ENCODE measurements around the gene ADK.

ADK gene

GRCh38 chr10:74394416-74394969, 243.5 kb downstream of the ADK start:
- H3K4me1 ChIP-seq (ENCODE audit: control insufficient read depth in 1 of 2, insufficient read depth in 2 of 2, low read length in 2 of 2): no peaks in the 10 kb centered on the region
- peaks cover 0 to 7% of the 10 kb centered on the region in 2 donors for H3K36me3 ChIP-seq (ENCODE audit: control insufficient read depth in 1 of 2, insufficient read depth in 2 of 2, low read length in 2 of 2)
- H3K27me3 ChIP-seq (ENCODE audit: low read depth, low read length): no peaks in the 10 kb centered on the region
- H3K27ac ChIP-seq (ENCODE audit: low read length): no peak overlapping the region
- H3K9me3 ChIP-seq (ENCODE audit: control insufficient read depth in 1 of 2, low read length in 2 of 2): no peaks in the 10 kb centered on the region
- H3K4me3 ChIP-seq (ENCODE audit: low read depth in 1 of 2, low read length in 2 of 2): no peak overlapping the region

DNA sequence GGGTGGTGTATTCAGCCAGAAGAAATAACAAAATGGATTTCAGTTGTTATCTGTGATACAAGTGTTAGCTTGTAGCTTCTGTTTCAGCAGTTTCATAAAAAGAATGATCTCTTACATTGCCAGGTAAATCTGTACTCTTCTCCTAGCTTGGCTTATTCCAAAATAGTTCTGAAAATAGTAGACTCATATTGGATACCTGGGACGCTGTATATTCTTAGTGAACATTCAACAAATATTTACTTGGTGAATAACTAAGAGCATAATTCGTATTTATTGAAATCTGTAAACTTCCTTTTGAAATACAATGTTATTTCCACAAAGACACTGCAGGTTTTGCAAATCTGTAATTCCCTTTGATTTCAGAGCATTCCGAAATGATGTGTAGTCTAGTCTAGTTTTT, 249.2 kb downstream of the ADK start:
- Histone ChIP-seq H3K27me3 (ENCODE audit: low read depth, low read length) (no peaks in the 10 kb centered on the region), H3K4me1 (ENCODE audit: control insufficient read depth in 1 of 2, insufficient read depth in 2 of 2, low read length in 2 of 2) (no peaks in the 10 kb centered on the region), H3K4me3 (ENCODE audit: low read depth in 1 of 2, low read length in 2 of 2) (no peak overlapping the region), H3K9me3 (ENCODE audit: control insufficient read depth in 1 of 2, low read length in 2 of 2) (peaks cover 0 to 5% of the 10 kb centered on the region in 2 donors), H3K27ac (ENCODE audit: low read length) (no peak overlapping the region), H3K36me3 (ENCODE audit: control insufficient read depth in 1 of 2, insufficient read depth in 2 of 2, low read length in 2 of 2) (no peaks in the 10 kb centered on the region)

- no peak overlapping the region for H3K4me3 ChIP-seq (ENCODE audit: low read depth in 1 of 2, low read length in 2 of 2)
- H3K36me3 ChIP-seq (ENCODE audit: control insufficient read depth in 1 of 2, insufficient read depth in 2 of 2, low read length in 2 of 2): peaks cover 0 to 4% of the 10 kb centered on the region in 2 donors
- no peaks in the 10 kb centered on the region for H3K4me1 ChIP-seq (ENCODE audit: control insufficient read depth in 1 of 2, insufficient read depth in 2 of 2, low read length in 2 of 2)
- peaks cover 0 to 5% of the 10 kb centered on the region in 2 donors for H3K9me3 ChIP-seq (ENCODE audit: control insufficient read depth in 1 of 2, low read length in 2 of 2)
- H3K27me3 ChIP-seq (ENCODE audit: low read depth, low read length): no peaks in the 10 kb centered on the region
- no peak overlapping the region for H3K27ac ChIP-seq (ENCODE audit: low read length)
Measured at GRCh38 chr10:74406006-74406405, 255.0 kb downstream of the ADK start.

- Histone ChIP-seq H3K36me3 (ENCODE audit: control insufficient read depth in 1 of 2, insufficient read depth in 2 of 2, low read length in 2 of 2) (peaks cover 0 to 6% of the 10 kb centered on the region in 2 donors), H3K9me3 (ENCODE audit: control insufficient read depth in 1 of 2, low read length in 2 of 2) (no peaks in the 10 kb centered on the region), H3K27me3 (ENCODE audit: low read depth, low read length) (no peaks in the 10 kb centered on the region), H3K4me3 (ENCODE audit: low read depth in 1 of 2, low read length in 2 of 2) (no peak overlapping the region), H3K27ac (ENCODE audit: low read length) (no peak overlapping the region), H3K4me1 (ENCODE audit: control insufficient read depth in 1 of 2, insufficient read depth in 2 of 2, low read length in 2 of 2) (no peaks in the 10 kb centered on the region)
Measured at GRCh38 chr10:74415146-74415839, 264.3 kb downstream of the ADK start.

- Histone ChIP-seq H3K4me1 (ENCODE audit: control insufficient read depth in 1 of 2, insufficient read depth in 2 of 2, low read length in 2 of 2) (no peaks in the 10 kb centered on the region), H3K27me3 (ENCODE audit: low read depth, low read length) (no peaks in the 10 kb centered on the region), H3K9me3 (ENCODE audit: control insufficient read depth in 1 of 2, low read length in 2 of 2) (no peaks in the 10 kb centered on the region), H3K36me3 (ENCODE audit: control insufficient read depth in 1 of 2, insufficient read depth in 2 of 2, low read length in 2 of 2) (no peaks in the 10 kb centered on the region), H3K4me3 (ENCODE audit: low read depth in 1 of 2, low read length in 2 of 2) (no peak overlapping the region), H3K27ac (ENCODE audit: low read length) (no peak overlapping the region)
Measured at GRCh38 chr10:74417397-74417796, 266.4 kb downstream of the ADK start.

- no peaks in the 10 kb centered on the region for H3K9me3 ChIP-seq (ENCODE audit: control insufficient read depth in 1 of 2, low read length in 2 of 2)
- no peak overlapping the region for H3K27ac ChIP-seq (ENCODE audit: low read length)
- no peaks in the 10 kb centered on the region for H3K27me3 ChIP-seq (ENCODE audit: low read depth, low read length)
- H3K4me1 ChIP-seq (ENCODE audit: control insufficient read depth in 1 of 2, insufficient read depth in 2 of 2, low read length in 2 of 2): no peaks in the 10 kb centered on the region
- no peak overlapping the region for H3K4me3 ChIP-seq (ENCODE audit: low read depth in 1 of 2, low read length in 2 of 2)
- H3K36me3 ChIP-seq (ENCODE audit: control insufficient read depth in 1 of 2, insufficient read depth in 2 of 2, low read length in 2 of 2): no peaks in the 10 kb centered on the region
Measured at GRCh38 chr10:74418285-74418872, 267.4 kb downstream of the ADK start.

- Histone ChIP-seq H3K9me3 (ENCODE audit: control insufficient read depth in 1 of 2, low read length in 2 of 2) (no peaks in the 10 kb centered on the region), H3K4me3 (ENCODE audit: low read depth in 1 of 2, low read length in 2 of 2) (no peak overlapping the region), H3K27ac (ENCODE audit: low read length) (no peak overlapping the region), H3K36me3 (ENCODE audit: control insufficient read depth in 1 of 2, insufficient read depth in 2 of 2, low read length in 2 of 2) (no peaks in the 10 kb centered on the region), H3K4me1 (ENCODE audit: control insufficient read depth in 1 of 2, insufficient read depth in 2 of 2, low read length in 2 of 2) (no peaks in the 10 kb centered on the region), H3K27me3 (ENCODE audit: low read depth, low read length) (no peaks in the 10 kb centered on the region)
Measured at GRCh38 chr10:74419491-74419951, 268.5 kb downstream of the ADK start.

GRCh38 chr10:74419958-74420375, 268.9 kb downstream of the ADK start:
- Histone ChIP-seq H3K36me3 (ENCODE audit: control insufficient read depth in 1 of 2, insufficient read depth in 2 of 2, low read length in 2 of 2) (no peaks in the 10 kb centered on the region), H3K4me3 (ENCODE audit: low read depth in 1 of 2, low read length in 2 of 2) (no peak overlapping the region), H3K4me1 (ENCODE audit: control insufficient read depth in 1 of 2, insufficient read depth in 2 of 2, low read length in 2 of 2) (no peaks in the 10 kb centered on the region), H3K27me3 (ENCODE audit: low read depth, low read length) (no peaks in the 10 kb centered on the region), H3K27ac (ENCODE audit: low read length) (no peak overlapping the region), H3K9me3 (ENCODE audit: control insufficient read depth in 1 of 2, low read length in 2 of 2) (no peaks in the 10 kb centered on the region)

DNA sequence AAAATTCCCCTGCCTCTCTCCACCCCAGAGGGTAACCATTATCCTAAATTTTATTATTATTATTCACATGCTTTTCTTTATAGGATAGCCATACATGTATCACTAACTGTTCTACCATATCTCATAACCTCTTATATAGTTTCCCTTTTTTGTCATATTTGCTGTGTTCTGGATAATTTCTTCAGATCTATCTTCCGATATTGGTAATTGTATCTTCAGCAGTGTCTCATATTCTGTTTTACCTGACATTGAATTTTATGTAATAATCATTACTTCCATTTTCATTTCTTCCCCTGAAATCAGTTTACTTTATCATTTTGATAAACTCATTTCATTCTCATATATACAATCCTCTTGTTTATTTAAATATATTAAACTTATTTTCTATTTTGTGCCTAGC, 273.5 kb downstream of the ADK start:
- H3K4me3 ChIP-seq (ENCODE audit: low read depth in 1 of 2, low read length in 2 of 2): no peak overlapping the region
- no peaks in the 10 kb centered on the region for H3K4me1 ChIP-seq (ENCODE audit: control insufficient read depth in 1 of 2, insufficient read depth in 2 of 2, low read length in 2 of 2)
- no peaks in the 10 kb centered on the region for H3K27me3 ChIP-seq (ENCODE audit: low read depth, low read length)
- no peaks in the 10 kb centered on the region for H3K36me3 ChIP-seq (ENCODE audit: control insufficient read depth in 1 of 2, insufficient read depth in 2 of 2, low read length in 2 of 2)
- no peak overlapping the region for H3K27ac ChIP-seq (ENCODE audit: low read length)
- H3K9me3 ChIP-seq (ENCODE audit: control insufficient read depth in 1 of 2, low read length in 2 of 2): no peaks in the 10 kb centered on the region

DNA sequence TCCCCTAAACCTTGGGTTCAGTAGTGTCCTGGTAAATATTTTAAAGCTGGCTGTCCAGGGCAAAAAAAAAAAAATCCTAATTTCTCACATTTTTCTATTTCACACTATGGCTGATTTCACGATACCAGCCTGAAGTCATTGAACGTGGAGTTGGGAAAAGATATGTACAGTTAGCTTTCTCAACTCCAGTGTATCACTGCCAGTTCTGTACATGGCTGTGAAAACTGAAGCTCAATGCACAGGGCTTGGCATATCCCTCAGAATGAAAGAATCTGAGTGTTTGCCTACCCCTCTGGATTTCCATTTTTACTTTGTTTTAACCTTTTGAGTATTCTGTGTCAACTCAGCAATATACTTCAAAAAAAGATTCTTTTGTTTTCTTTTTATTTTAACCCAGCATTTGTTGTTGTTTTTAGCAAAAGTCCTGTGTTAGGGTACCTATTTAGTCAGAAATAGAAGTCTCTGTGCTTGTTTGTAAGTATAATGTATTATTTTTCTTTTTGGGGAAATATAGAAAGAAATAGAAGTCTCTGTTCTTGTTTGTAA, 274.5 kb downstream of the ADK start:
- Histone ChIP-seq H3K36me3 (ENCODE audit: control insufficient read depth in 1 of 2, insufficient read depth in 2 of 2, low read length in 2 of 2) (no peaks in the 10 kb centered on the region), H3K4me3 (ENCODE audit: low read depth in 1 of 2, low read length in 2 of 2) (no peak overlapping the region), H3K27me3 (ENCODE audit: low read depth, low read length) (no peaks in the 10 kb centered on the region), H3K4me1 (ENCODE audit: control insufficient read depth in 1 of 2, insufficient read depth in 2 of 2, low read length in 2 of 2) (no peaks in the 10 kb centered on the region), H3K27ac (ENCODE audit: low read length) (no peak overlapping the region), H3K9me3 (ENCODE audit: control insufficient read depth in 1 of 2, low read length in 2 of 2) (no peaks in the 10 kb centered on the region)

GRCh38 chr10:74431816-74432215, 280.8 kb downstream of the ADK start:
- Histone ChIP-seq H3K4me1 (ENCODE audit: control insufficient read depth in 1 of 2, insufficient read depth in 2 of 2, low read length in 2 of 2) (peaks cover 0 to 4% of the 10 kb centered on the region in 2 donors), H3K36me3 (ENCODE audit: control insufficient read depth in 1 of 2, insufficient read depth in 2 of 2, low read length in 2 of 2) (no peaks in the 10 kb centered on the region), H3K27me3 (ENCODE audit: low read depth, low read length) (no peaks in the 10 kb centered on the region), H3K27ac (ENCODE audit: low read length) (no peak overlapping the region), H3K4me3 (ENCODE audit: low read depth in 1 of 2, low read length in 2 of 2) (no peak overlapping the region), H3K9me3 (ENCODE audit: control insufficient read depth in 1 of 2, low read length in 2 of 2) (no peaks in the 10 kb centered on the region)
